PC-3 (cell line): ENCODE results near the gene SCAMP3. TPM values are rescaled to one million over a fixed set of nuclear protein-coding genes. Genes with fewer than 3 reads are reported as not detected.

Experiments used
- ATAC-seq: fragments of 200-7000 bp; cut with Tn5 transposase; 2 replicates; pipeline ENCODE4 v1.9.1; 2020; ENCODE audit warnings: mild to moderate bottlenecking, moderate library complexity
- BruUV-seq: library from RNA; stranded (reverse); fragments of 400-500 nt; replicated peaks from 2 replicates; lab custom pipeline; 2021; lab: Mats Ljungman, UMichigan
- CTCF ChIA-PET: fragments of 300-600 bp; sonication (Branson Sonifier 250); formaldehyde crosslinking; loops from one replicate; lab custom pipeline; 2022; ENCODE audit warnings: antibody characterized with exemption; lab: Charles Lee
- POLR2A ChIA-PET: fragments of 300-600 bp; sonication (Branson Sonifier 250); formaldehyde crosslinking; loops from one replicate; lab custom pipeline; 2022; ENCODE audit warnings: antibody characterized with exemption; ENCODE audit not compliant: unreplicated experiment; lab: Charles Lee
- DNase-seq: peaks from one replicate; pipeline ENCODE4 v3.0.0-alpha.2; 2015
- H2AFZ ChIP-seq: fragments of 300-600 bp; sonication (generic); 2 replicates; pipeline ENCODE4 v1.6.0; 2016; ENCODE audit warnings: antibody characterized with exemption, low read length
- H3F3A ChIP-seq: fragments of 300-600 bp; sonication (generic); one replicate; pipeline ENCODE4 v1.6.0; 2017; ENCODE audit warnings: antibody characterized with exemption, low read length, control low read depth, mild to moderate bottlenecking; ENCODE audit not compliant: unreplicated experiment
- H3K27ac ChIP-seq: fragments of 300-600 bp; sonication (generic); 2 replicates; pipeline ENCODE4 v1.5.1; 2016; ENCODE audit warnings: mild to moderate bottlenecking, low read length
- H3K27me3 ChIP-seq: fragments of 300-600 bp; sonication (generic); 2 replicates; pipeline ENCODE4 v1.6.1; 2016; ENCODE audit warnings: low read length, mixed read lengths
- H3K36me3 ChIP-seq: fragments of 300-600 bp; sonication (generic); 2 replicates; pipeline ENCODE4 v1.6.1; 2016; ENCODE audit warnings: low read depth, mixed run types, low read length, mixed read lengths
- H3K4me1 ChIP-seq: fragments of 300-600 bp; sonication (generic); 2 replicates; pipeline ENCODE4 v1.5.1; 2016; ENCODE audit warnings: low read length; ENCODE audit not compliant: insufficient read depth
- H3K4me2 ChIP-seq: fragments of 300-600 bp; sonication (generic); 2 replicates; pipeline ENCODE4 v1.6.0; 2016; ENCODE audit warnings: low read length
- H3K4me3 ChIP-seq: fragments of 300-600 bp; sonication (generic); 2 replicates; pipeline ENCODE4 v1.5.1; 2016; ENCODE audit warnings: mild to moderate bottlenecking, low read length, mixed read lengths
- H3K79me2 ChIP-seq: fragments of 300-600 bp; sonication (generic); 2 replicates; pipeline ENCODE4 v1.6.1; 2017; ENCODE audit warnings: low read length, mixed read lengths
- H3K9ac ChIP-seq: fragments of 300-600 bp; sonication (generic); 2 replicates; pipeline ENCODE4 v1.6.0; 2016; ENCODE audit warnings: mild to moderate bottlenecking, low read length
- H3K9me2 ChIP-seq: fragments of 300-600 bp; sonication (generic); replicated peaks from 2 replicates; pipeline ENCODE4 v1.6.1; 2016; ENCODE audit warnings: mixed run types, low read length, mixed read lengths
- H3K9me3 ChIP-seq: fragments of 300-600 bp; sonication (generic); 2 replicates; pipeline ENCODE4 v1.6.1; 2016; ENCODE audit warnings: low read length, mixed read lengths
- H4K20me1 ChIP-seq: fragments of 300-600 bp; sonication (generic); 2 replicates; pipeline ENCODE4 v1.6.1; 2016; ENCODE audit warnings: low read length, mixed read lengths
- EZH2 ChIP-seq: fragments of 300-600 bp; sonication (generic); IDR thresholded peaks from one replicate; pipeline ENCODE4 v1.6.1; 2017; ENCODE audit warnings: antibody characterized with exemption, mild to moderate bottlenecking, low read length; ENCODE audit not compliant: unreplicated experiment
- EZH2phosphoT487 ChIP-seq: fragments of 300-600 bp; sonication (generic); IDR thresholded peaks from 2 replicates; pipeline ENCODE4 v1.6.1; 2018; ENCODE audit warnings: mild to moderate bottlenecking, antibody characterized with exemption, low read length, borderline replicate concordance
- intact Hi-C: fragments of 100-400 bp; cut with micrococcal nuclease; formaldehyde crosslinking; loops from 2 replicates; pipeline ENCODE4 v1.9.0; 2023
- total RNA-seq: library from RNA; depleted of rRNA; stranded (reverse); fragments of >200 nt; gene quantifications from 2 replicates; pipeline ENCODE4 v1.2.3, GENCODE V29; 2014
- TF ChIP-seq, protein P1 (sequence below): fragments of 300-600 bp; sonication (generic); conservative IDR thresholded peaks from 2 replicates; pipeline ENCODE4 v1.5.1; 2017; ENCODE audit warnings: antibody characterized with exemption, low read depth, mild to moderate bottlenecking, low read length

SCAMP3 gene
- total RNA-seq, 1 experiment from 2014 or later: 219 TPM

DNA sequence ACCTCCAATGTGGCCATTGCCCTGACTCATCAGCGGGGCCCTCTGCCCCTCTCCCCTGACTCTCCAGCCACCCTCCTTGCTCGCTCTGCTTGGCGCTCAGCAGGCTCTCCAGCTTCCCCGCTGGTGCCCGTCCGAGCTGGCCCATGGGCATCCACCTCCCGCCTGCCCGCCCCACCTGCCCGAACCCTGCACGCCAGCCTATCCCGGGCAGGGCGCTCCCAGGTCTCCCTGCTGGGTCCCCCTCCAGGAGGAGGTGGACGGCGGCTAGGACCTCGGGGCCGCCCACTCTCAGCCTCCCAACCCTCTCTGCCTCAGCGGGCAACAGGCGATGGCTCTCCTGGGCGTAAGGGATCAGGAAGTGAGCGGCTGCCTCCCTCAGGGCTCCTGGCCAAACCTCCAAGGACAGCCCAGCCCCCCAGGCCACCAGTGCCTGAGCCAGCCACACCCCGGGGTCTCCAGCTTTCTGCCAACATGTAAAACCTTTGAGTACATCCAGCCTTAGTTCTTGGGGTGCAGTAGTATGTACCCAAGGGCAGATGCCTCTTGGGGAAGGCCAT is 25.9 kb upstream of the SCAMP3 start:
- Histone ChIP-seq H3K79me2 (no peaks in the 10 kb centered on the region), H3K9me2 (no peaks in the 10 kb centered on the region), H2AFZ (no peak overlapping the region), H3K27ac (no peak overlapping the region), H3F3A (no peaks in the 10 kb centered on the region), H3K4me3 (no peak overlapping the region), H3K36me3 (no peaks in the 10 kb centered on the region), H3K27me3 (no peaks in the 10 kb centered on the region), H3K9ac (no peak overlapping the region), H3K4me1 (no peaks in the 10 kb centered on the region), H4K20me1 (no peaks in the 10 kb centered on the region), H3K9me3 (no peaks in the 10 kb centered on the region), H3K4me2 (no peak overlapping the region)
- no peak for ATAC-seq
- ChIA-PET CTCF (no interaction called here), POLR2A (no interaction called here)
- no peak for DNase-seq
- intact Hi-C loops: no loop called here
- TF ChIP-seq EZH2 (no peak), EZH2phosphoT487 (no peak)
- TF ChIP-seq, protein P1, sequence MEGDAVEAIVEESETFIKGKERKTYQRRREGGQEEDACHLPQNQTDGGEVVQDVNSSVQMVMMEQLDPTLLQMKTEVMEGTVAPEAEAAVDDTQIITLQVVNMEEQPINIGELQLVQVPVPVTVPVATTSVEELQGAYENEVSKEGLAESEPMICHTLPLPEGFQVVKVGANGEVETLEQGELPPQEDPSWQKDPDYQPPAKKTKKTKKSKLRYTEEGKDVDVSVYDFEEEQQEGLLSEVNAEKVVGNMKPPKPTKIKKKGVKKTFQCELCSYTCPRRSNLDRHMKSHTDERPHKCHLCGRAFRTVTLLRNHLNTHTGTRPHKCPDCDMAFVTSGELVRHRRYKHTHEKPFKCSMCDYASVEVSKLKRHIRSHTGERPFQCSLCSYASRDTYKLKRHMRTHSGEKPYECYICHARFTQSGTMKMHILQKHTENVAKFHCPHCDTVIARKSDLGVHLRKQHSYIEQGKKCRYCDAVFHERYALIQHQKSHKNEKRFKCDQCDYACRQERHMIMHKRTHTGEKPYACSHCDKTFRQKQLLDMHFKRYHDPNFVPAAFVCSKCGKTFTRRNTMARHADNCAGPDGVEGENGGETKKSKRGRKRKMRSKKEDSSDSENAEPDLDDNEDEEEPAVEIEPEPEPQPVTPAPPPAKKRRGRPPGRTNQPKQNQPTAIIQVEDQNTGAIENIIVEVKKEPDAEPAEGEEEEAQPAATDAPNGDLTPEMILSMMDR: no peak
- BruUV-seq: no TSS peak

DNA sequence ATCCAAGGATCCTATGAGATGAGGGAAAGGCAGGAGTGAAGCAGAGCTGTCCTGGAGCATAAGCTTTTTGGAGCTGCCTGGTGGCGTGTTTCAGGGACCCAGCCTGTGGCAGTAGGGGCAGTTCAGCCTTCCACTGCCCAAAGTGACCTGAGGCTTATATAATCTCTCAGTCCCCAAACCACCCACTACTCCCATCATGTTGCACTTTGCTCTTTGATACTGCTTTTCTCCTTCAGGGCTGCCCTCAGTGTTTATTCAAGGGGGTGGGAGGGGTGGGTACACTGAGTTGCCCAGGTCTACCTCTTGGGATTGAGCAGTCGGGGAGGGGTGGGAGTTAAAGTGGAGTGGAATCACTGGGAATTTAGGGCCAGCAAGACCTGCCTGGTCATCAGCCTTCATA is 24.4 kb upstream of the SCAMP3 start:
- Histone ChIP-seq H3K9me3 (no peaks in the 10 kb centered on the region), H3K4me3 (no peak overlapping the region), H3K4me1 (no peaks in the 10 kb centered on the region), H3F3A (no peaks in the 10 kb centered on the region), H3K4me2 (no peak overlapping the region), H3K27me3 (no peaks in the 10 kb centered on the region), H3K9me2 (no peaks in the 10 kb centered on the region), H3K79me2 (no peaks in the 10 kb centered on the region), H2AFZ (no peak overlapping the region), H4K20me1 (no peaks in the 10 kb centered on the region), H3K36me3 (no peaks in the 10 kb centered on the region), H3K27ac (no peak overlapping the region), H3K9ac (no peak overlapping the region)
- ChIA-PET POLR2A (no interaction called here), CTCF (no interaction called here)
- DNase-seq (no peak), ATAC-seq (no peak)
- intact Hi-C loops: no loop called here
- no TSS peak for BruUV-seq
- TF ChIP-seq EZH2phosphoT487: no peak
- TF ChIP-seq, protein P1: no peak
- TF ChIP-seq EZH2: no peak

DNA sequence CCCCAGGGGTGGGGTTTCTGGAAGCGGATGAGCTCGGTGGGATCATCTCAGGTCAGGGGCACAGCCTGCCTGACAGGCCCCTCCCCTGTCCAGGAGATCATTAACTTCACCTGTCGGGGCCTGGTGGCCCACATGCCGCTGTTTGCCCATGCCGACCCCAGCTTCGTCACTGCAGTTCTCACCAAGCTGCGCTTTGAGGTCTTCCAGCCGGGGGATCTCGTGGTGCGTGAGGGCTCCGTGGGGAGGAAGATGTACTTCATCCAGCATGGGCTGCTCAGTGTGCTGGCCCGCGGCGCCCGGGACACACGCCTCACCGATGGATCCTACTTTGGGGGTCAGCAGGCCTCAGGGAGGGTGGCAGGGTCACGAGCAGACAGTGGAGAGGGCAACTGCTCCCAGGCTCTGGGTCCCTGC is 23.5 kb upstream of the SCAMP3 start:
- BruUV-seq: no TSS peak
- ChIA-PET POLR2A (no interaction called here), CTCF (no interaction called here)
- H3K27ac ChIP-seq: no peak overlapping the region
- no peak overlapping the region for H3K4me3 ChIP-seq
- H3K9me2 ChIP-seq: no peaks in the 10 kb centered on the region
- no peaks in the 10 kb centered on the region for H3K27me3 ChIP-seq
- no peaks in the 10 kb centered on the region for H3K9me3 ChIP-seq
- no peaks in the 10 kb centered on the region for H3K4me1 ChIP-seq
- no peak overlapping the region for H2AFZ ChIP-seq
- ATAC-seq (no peak), DNase-seq (no peak)
- H3F3A ChIP-seq: no peaks in the 10 kb centered on the region
- intact Hi-C loops: no loop called here
- no peaks in the 10 kb centered on the region for H4K20me1 ChIP-seq
- TF ChIP-seq, protein P1: no peak
- TF ChIP-seq EZH2 (no peak), EZH2phosphoT487 (no peak)
- H3K9ac ChIP-seq: no peak overlapping the region
- no peaks in the 10 kb centered on the region for H3K36me3 ChIP-seq
- no peaks in the 10 kb centered on the region for H3K79me2 ChIP-seq
- H3K4me2 ChIP-seq: no peak overlapping the region
